H9 (cell line): ENCODE data around the gene NCAM1. TPM values are rescaled to one million over a fixed set of nuclear protein-coding genes. Genes with fewer than 3 reads are reported as not detected.

ENCODE experiments used
- DNase-seq: peaks from one replicate; pipeline ENCODE4 v3.0.0-alpha.2; 2017
- H2AFZ ChIP-seq: one replicate; pipeline ENCODE4 v1.6.1; 2013; ENCODE audit warnings: mild to moderate bottlenecking, low read length, control low read depth, moderate library complexity
- H2AK5ac ChIP-seq: 2 replicates; pipeline ENCODE4 v1.6.1; 2013; ENCODE audit warnings: low read length, control low read depth, mixed read lengths; ENCODE audit not compliant: insufficient read length
- H2BK120ac ChIP-seq: one replicate; pipeline ENCODE4 v1.6.1; 2013; ENCODE audit warnings: low read depth, mild to moderate bottlenecking, low read length, control low read depth, inconsistent platforms; ENCODE audit not compliant: poor library complexity, severe bottlenecking
- H2BK12ac ChIP-seq: 2 replicates; pipeline ENCODE4 v1.6.1; 2013; ENCODE audit warnings: low read length, control low read depth, mixed read lengths, low read depth; ENCODE audit not compliant: insufficient read length
- H2BK15ac ChIP-seq: 2 replicates; pipeline ENCODE4 v1.6.1; 2013; ENCODE audit warnings: low read depth, low read length, control low read depth
- H2BK20ac ChIP-seq: one replicate; pipeline ENCODE4 v1.6.1; 2013; ENCODE audit warnings: low read depth, mild to moderate bottlenecking, low read length, control low read depth, inconsistent platforms; ENCODE audit not compliant: poor library complexity, severe bottlenecking
- H2BK5ac ChIP-seq: 2 replicates; pipeline ENCODE4 v1.6.1; 2013; ENCODE audit warnings: low read length, control low read depth, mixed read lengths; ENCODE audit not compliant: insufficient read length
- H3K14ac ChIP-seq: 2 replicates; pipeline ENCODE4 v1.6.1; 2013; ENCODE audit warnings: low read length, control low read depth; ENCODE audit not compliant: insufficient read depth
- H3K18ac ChIP-seq: 2 replicates; pipeline ENCODE4 v1.6.1; 2013; ENCODE audit warnings: low read depth, mild to moderate bottlenecking, mixed read lengths, low read length, control low read depth; ENCODE audit not compliant: insufficient read length
- H3K23ac ChIP-seq: 2 replicates; pipeline ENCODE4 v1.6.1; 2013; ENCODE audit warnings: low read length, control low read depth, mixed read lengths, low read depth; ENCODE audit not compliant: insufficient read length
- H3K23me2 ChIP-seq: 2 replicates; pipeline ENCODE4 v1.6.1; 2013; ENCODE audit warnings: low read depth, mild to moderate bottlenecking, mixed read lengths, low read length, control low read depth; ENCODE audit not compliant: insufficient read length, poor library complexity, severe bottlenecking
- H3K27ac ChIP-seq: 2 replicates; pipeline ENCODE4 v1.5.1; 2013; ENCODE audit warnings: low read length, control low read depth, mixed read lengths, low read depth; ENCODE audit not compliant: insufficient read length
- H3K27me3 ChIP-seq: 2 replicates; pipeline ENCODE4 v1.6.1; 2013; ENCODE audit warnings: low read length, control low read depth, inconsistent platforms; ENCODE audit not compliant: insufficient read depth
- H3K4ac ChIP-seq: 2 replicates; pipeline ENCODE4 v1.6.1; 2013; ENCODE audit warnings: low read depth, mild to moderate bottlenecking, control low read depth, inconsistent platforms, low read length, moderate library complexity
- H3K4me1 ChIP-seq: 2 replicates; pipeline ENCODE4 v1.6.1; 2013; ENCODE audit warnings: low read length, control low read depth, inconsistent platforms; ENCODE audit not compliant: insufficient read depth
- H3K4me2 ChIP-seq: 2 replicates; pipeline ENCODE4 v1.6.1; 2013; ENCODE audit warnings: low read length, control low read depth, mixed read lengths; ENCODE audit not compliant: insufficient read length, insufficient read depth
- H3K56ac ChIP-seq: 2 replicates; pipeline ENCODE4 v1.6.1; 2013; ENCODE audit warnings: low read depth, mild to moderate bottlenecking, mixed read lengths, low read length, control low read depth; ENCODE audit not compliant: insufficient read length
- H3K79me1 ChIP-seq: 2 replicates; pipeline ENCODE4 v1.6.1; 2013; ENCODE audit warnings: low read depth, mild to moderate bottlenecking, moderate library complexity, low read length, control low read depth, inconsistent platforms; ENCODE audit not compliant: insufficient read depth, poor library complexity, severe bottlenecking
- H3K79me2 ChIP-seq: 2 replicates; pipeline ENCODE4 v1.6.1; 2013; ENCODE audit warnings: low read length, control low read depth, inconsistent platforms; ENCODE audit not compliant: insufficient read depth
- H3K9ac ChIP-seq: 2 replicates; pipeline ENCODE4 v1.6.1; 2013; ENCODE audit warnings: low read length, control low read depth, mixed read lengths; ENCODE audit not compliant: insufficient read length; ENCODE audit errors: extremely low read depth
- H3K9me3 ChIP-seq: one replicate; pipeline ENCODE4 v1.6.1; 2013; ENCODE audit warnings: low read depth, low read length, inconsistent platforms; ENCODE audit not compliant: control insufficient read depth
- H3T11ph ChIP-seq: one replicate; pipeline ENCODE4 v1.6.1; 2013; ENCODE audit warnings: mild to moderate bottlenecking, low read length, control low read depth, inconsistent platforms
- H4K20me1 ChIP-seq: one replicate; pipeline ENCODE4 v1.6.1; 2013; ENCODE audit not compliant: control insufficient read depth, insufficient read length, insufficient read depth
- H4K5ac ChIP-seq: 2 replicates; pipeline ENCODE4 v1.6.1; 2013; ENCODE audit warnings: low read depth, mild to moderate bottlenecking, mixed read lengths, low read length, control low read depth; ENCODE audit not compliant: insufficient read length
- H4K8ac ChIP-seq: replicated peaks from 2 replicates; pipeline ENCODE4 v1.6.1; 2013; ENCODE audit warnings: low read length, control low read depth, mixed read lengths, low read depth; ENCODE audit not compliant: insufficient read length
- H4K91ac ChIP-seq: 2 replicates; pipeline ENCODE4 v1.6.1; 2013; ENCODE audit warnings: low read depth, mild to moderate bottlenecking, moderate library complexity, mixed read lengths, low read length, control low read depth; ENCODE audit not compliant: insufficient read length
- H3K27ac Mint-ChIP-seq, 3 experiments: 2 replicates in 2 of 3; 3 replicates in 1 of 3; pipeline ENCODE4 v1.8.0; 2020 to 2021; ENCODE audit warnings: mixed read lengths in 3 of 3, mild to moderate bottlenecking in 1 of 3, moderate library complexity in 1 of 3
- H3K27me3 Mint-ChIP-seq: 2 replicates; pipeline ENCODE4 v1.8.0; 2021; ENCODE audit warnings: low read depth, mild to moderate bottlenecking, moderate library complexity, mixed read lengths
- H3K36me3 Mint-ChIP-seq, 3 experiments: 2 replicates in 2 of 3; 3 replicates in 1 of 3; pipeline ENCODE4 v1.8.0; 2020 to 2021; ENCODE audit warnings: low read depth in 3 of 3, mixed read lengths in 3 of 3; ENCODE audit not compliant: insufficient read depth in 1 of 3
- H3K4me1 Mint-ChIP-seq, 2 experiments: 2 replicates each; pipeline ENCODE4 v1.8.0; 2020; ENCODE audit warnings: mixed read lengths in 2 of 2
- H3K4me3 Mint-ChIP-seq, 2 experiments: 2 replicates in 1 of 2; 3 replicates in 1 of 2; pipeline ENCODE4 v1.8.0; 2020 to 2021; ENCODE audit warnings: mild to moderate bottlenecking in 2 of 2, mixed read lengths in 2 of 2, moderate library complexity in 1 of 2
- H3K9me3 Mint-ChIP-seq, 2 experiments: 2 replicates in 1 of 2; 3 replicates in 1 of 2; pipeline ENCODE4 v1.8.0; 2020; ENCODE audit warnings: mild to moderate bottlenecking in 2 of 2, mixed read lengths in 2 of 2, moderate library complexity in 1 of 2
- WGBS: extraction: QIAGEN DNeasy Blood & Tissue Kit; methylation state at CpG from one replicate; pipeline ENCODE4 v1.1.7; 2013; ENCODE audit warnings: missing lambda C conversion rate, low lambda C conversion rate, mixed read lengths; ENCODE audit not compliant: insufficient read length; ENCODE audit errors: extremely low coverage; 5-methylcytosine and 5-hydroxymethylcytosine counted together
- total RNA-seq: library from RNA; stranded (reverse); gene quantifications from 2 replicates; pipeline ENCODE4 v1.2.1, GENCODE V29; 2021
- TF ChIP-seq, protein P1 (sequence below): fragments of 200-600 bp; sonication (generic); conservative IDR thresholded peaks from 3 replicates; pipeline ENCODE4 v1.8.0; 2021; ENCODE audit warnings: antibody characterized with exemption, mild to moderate bottlenecking

The NCAM1 gene
- total RNA-seq, 1 experiment from 2014 or later, result 2.5 TPM

GRCh38 chr11:113022262-113022661 is 61.0 kb downstream of the NCAM1 start:
- DNase-seq, result no peak
- Histone ChIP-seq H3K79me1 (no peaks in the 10 kb centered on the region), H4K8ac (no peak overlapping the region), H2AK5ac (no peak overlapping the region), H4K91ac (no peak overlapping the region), H3K23me2 (no peaks in the 10 kb centered on the region), H2BK120ac (no peak overlapping the region), H2BK15ac (no peak overlapping the region), H2BK5ac (no peak overlapping the region), H3K4me2 (no peak overlapping the region), H3K4me1 (no peaks in the 10 kb centered on the region), H3K18ac (no peak overlapping the region), H3T11ph (no peak overlapping the region), H3K56ac (no peak overlapping the region), H3K4ac (no peak overlapping the region), H3K9me3 (no peaks in the 10 kb centered on the region), H3K23ac (no peak overlapping the region), H2BK12ac (no peak overlapping the region), H4K20me1 (no peaks in the 10 kb centered on the region), H3K79me2 (no peaks in the 10 kb centered on the region), H3K14ac (no peak overlapping the region), H3K27me3 (no peaks in the 10 kb centered on the region), H2AFZ (no peak overlapping the region), H3K9ac (no peak overlapping the region), H2BK20ac (no peak overlapping the region), H3K27ac (no peak overlapping the region), H4K5ac (no peak overlapping the region)
- Mint-ChIP-seq H3K4me3 (no peak overlapping the region), H3K27ac (no peak overlapping the region), H3K4me1 (no peaks in the 10 kb centered on the region), H3K36me3 (no peaks in the 10 kb centered on the region; a peak in 1 of 7 replicates), H3K9me3 (no peaks in the 10 kb centered on the region), H3K27me3 (no peaks in the 10 kb centered on the region)
- no CpG with 5 or more reads among the region's 2 CpGs for WGBS
- TF ChIP-seq, protein P1, sequence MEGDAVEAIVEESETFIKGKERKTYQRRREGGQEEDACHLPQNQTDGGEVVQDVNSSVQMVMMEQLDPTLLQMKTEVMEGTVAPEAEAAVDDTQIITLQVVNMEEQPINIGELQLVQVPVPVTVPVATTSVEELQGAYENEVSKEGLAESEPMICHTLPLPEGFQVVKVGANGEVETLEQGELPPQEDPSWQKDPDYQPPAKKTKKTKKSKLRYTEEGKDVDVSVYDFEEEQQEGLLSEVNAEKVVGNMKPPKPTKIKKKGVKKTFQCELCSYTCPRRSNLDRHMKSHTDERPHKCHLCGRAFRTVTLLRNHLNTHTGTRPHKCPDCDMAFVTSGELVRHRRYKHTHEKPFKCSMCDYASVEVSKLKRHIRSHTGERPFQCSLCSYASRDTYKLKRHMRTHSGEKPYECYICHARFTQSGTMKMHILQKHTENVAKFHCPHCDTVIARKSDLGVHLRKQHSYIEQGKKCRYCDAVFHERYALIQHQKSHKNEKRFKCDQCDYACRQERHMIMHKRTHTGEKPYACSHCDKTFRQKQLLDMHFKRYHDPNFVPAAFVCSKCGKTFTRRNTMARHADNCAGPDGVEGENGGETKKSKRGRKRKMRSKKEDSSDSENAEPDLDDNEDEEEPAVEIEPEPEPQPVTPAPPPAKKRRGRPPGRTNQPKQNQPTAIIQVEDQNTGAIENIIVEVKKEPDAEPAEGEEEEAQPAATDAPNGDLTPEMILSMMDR, result no peak
